ENCODE measurements around the gene C10orf95. TPM values are rescaled to one million over a fixed set of nuclear protein-coding genes. Genes with fewer than 3 reads are reported as not detected.
A peak's percentile ranks its signal among the peaks of the same experiment; 100 is the strongest.

C10orf95 gene
- total and polyA plus RNA-seq, 2 of the 13 experiments (the other 11 are each of a cell fraction or from before 2014, with no cell fraction given), result 0.05 to 0.07 TPM

GRCh38 chr10:102432162-102432950, 19.0 kb downstream of the C10orf95 start, which contains the start of gene CUEDC2 (continued):
- TF ChIP-seq ZKSCAN5 (CRISPR knock-in tag; IDR thresholded peaks at IDR 0.05) (no peak), FOXA3 (CRISPR knock-in tag; IDR thresholded peaks at IDR 0.05) (peak; percentile 52), MEIS2 (CRISPR knock-in tag; IDR thresholded peaks at IDR 0.05) (no peak), ZNF124 (CRISPR knock-in tag; IDR thresholded peaks at IDR 0.05) (peak; percentile 62; the same call in 1 of the 2 replicates), HNRNPH1 (optimal IDR thresholded peaks at IDR 0.05; ENCODE audit: low read depth, low read length) (no peak), SIX4 (CRISPR knock-in tag; IDR thresholded peaks at IDR 0.05) (no peak; the same call in 1 of the 2 replicates), SSRP1 (CRISPR knock-in tag; IDR thresholded peaks at IDR 0.05) (no peak), ZNF597 (CRISPR knock-in tag; IDR thresholded peaks at IDR 0.05) (no peak), GABPB1 (CRISPR knock-in tag; IDR thresholded peaks at IDR 0.05) (peak; percentile 94), MLX (CRISPR knock-in tag; IDR thresholded peaks at IDR 0.05) (0 out of 2 replicates have a peak, but pooled peaks have one; percentile 13), TBX2 (CRISPR knock-in tag; IDR thresholded peaks at IDR 0.05; ENCODE audit: borderline replicate concordance) (peak; percentile 83), DBP (CRISPR knock-in tag; IDR thresholded peaks at IDR 0.05; ENCODE audit: not compliant biosample characterization) (no peak), ZNF777 (CRISPR knock-in tag; IDR thresholded peaks at IDR 0.05) (peak; percentile 78; the same call in 1 of the 2 replicates), SKI (IDR thresholded peaks at IDR 0.05; ENCODE audit: partially characterized antibody) (no peak), ZNF776 (CRISPR knock-in tag; IDR thresholded peaks at IDR 0.05) (peak; percentile 63; the same call in 1 of the 2 replicates), CBX1 (IDR thresholded peaks at IDR 0.05; ENCODE audit: low read depth) (peak; percentile 72), ESRRA (CRISPR knock-in tag; IDR thresholded peaks at IDR 0.05; ENCODE audit: low read depth) (peak; percentile 53), MYPOP (CRISPR knock-in tag; IDR thresholded peaks at IDR 0.05) (no peak; the same call in 1 of the 2 replicates), SRY (CRISPR knock-in tag; IDR thresholded peaks at IDR 0.05) (0 out of 2 replicates have a peak, but pooled peaks have one; percentile 75), KMT2A (CRISPR knock-in tag; IDR thresholded peaks at IDR 0.05) (peak; percentile 79; the same call in 1 of the 2 replicates), NFYB (CRISPR knock-in tag; IDR thresholded peaks at IDR 0.05) (0 out of 2 replicates have a peak, but pooled peaks have one; percentile 35), ZNF607 (CRISPR knock-in tag; IDR thresholded peaks at IDR 0.05; ENCODE audit: borderline replicate concordance) (no peak; the same call in 1 of the 2 replicates), GABPA (IDR thresholded peaks at IDR 0.05; ENCODE audit: low read depth, low read length) (peak; percentile 34; the same call in 1 of the 2 replicates), GABPA (CRISPR knock-in tag; IDR thresholded peaks at IDR 0.05; ENCODE audit: low read depth) (peak; percentile 84), ZBTB20 (CRISPR knock-in tag; IDR thresholded peaks at IDR 0.05; ENCODE audit: borderline replicate concordance, low read depth) (0 out of 2 replicates have a peak, but pooled peaks have one; percentile 61), GATAD2A (CRISPR knock-in tag; IDR thresholded peaks at IDR 0.05) (peak; percentile 73), RXRA (CRISPR knock-in tag; IDR thresholded peaks at IDR 0.05) (peak; percentile 59)
